ENCODE results near the gene CATSPERD. TPM values are rescaled to one million over a fixed set of nuclear protein-coding genes. Genes with fewer than 3 reads are reported as not detected.

CATSPERD gene
- total RNA-seq, 3 donors from 2014 or later: not detected

- no peak overlapping the region for H3K27ac ChIP-seq
- TF ChIP-seq POLR2AphosphoS5 (IDR thresholded peaks at IDR 0.05): no peak
- H3K9me3 ChIP-seq: no peaks in the 10 kb centered on the region
- H3K4me1 ChIP-seq: peaks cover 0 to 8% of the 10 kb centered on the region in 2 donors
- H3K27me3 ChIP-seq: no peaks in the 10 kb centered on the region
- intact Hi-C loops (cut with DNase I; ENCODE audit: low total_unique reads): no loop called here
- no peaks in the 10 kb centered on the region for H3K36me3 ChIP-seq
- H3K4me3 ChIP-seq: no peak overlapping the region
- no peak for DNase-seq (ENCODE audit: low spot score in 2 of 2)
These were observed 71.8 kb downstream of the CATSPERD start for GRCh38 chr19:5792224-5792623.

GRCh38 chr19:5793188-5793587 is 72.8 kb downstream of the CATSPERD start:
- no peak overlapping the region for H3K4me3 ChIP-seq
- H3K27ac ChIP-seq: no peak overlapping the region
- H3K36me3 ChIP-seq: no peaks in the 10 kb centered on the region
- no peaks in the 10 kb centered on the region for H3K9me3 ChIP-seq
- no peak for DNase-seq (ENCODE audit: low spot score in 2 of 2)
- TF ChIP-seq POLR2A (IDR thresholded peaks at IDR 0.05): no peak
- no peak for TF ChIP-seq POLR2AphosphoS5 (IDR thresholded peaks at IDR 0.05)
- no peak for TF ChIP-seq CTCF (IDR thresholded peaks at IDR 0.05)
- H3K27me3 ChIP-seq: no peaks in the 10 kb centered on the region
- intact Hi-C loops (cut with DNase I; ENCODE audit: low total_unique reads): no loop called here
- H3K4me1 ChIP-seq: peaks cover 0 to 8% of the 10 kb centered on the region in 2 donors

GRCh38 chr19:5795382-5795919 is 75.0 kb downstream of the CATSPERD start:
- Histone ChIP-seq H3K4me3 (no peak overlapping the region), H3K36me3 (no peaks in the 10 kb centered on the region), H3K9me3 (no peaks in the 10 kb centered on the region), H3K4me1 (no peaks in the 10 kb centered on the region), H3K27me3 (no peaks in the 10 kb centered on the region), H3K27ac (no peak overlapping the region)
- intact Hi-C loops (cut with DNase I; ENCODE audit: low total_unique reads): loop anchor here (5.0 kb wide), 1 partner anchor 918 kb away; no protein-coding TSS in a partner anchor
- no peak for DNase-seq (ENCODE audit: low spot score in 2 of 2)
- TF ChIP-seq POLR2A (IDR thresholded peaks at IDR 0.05) (no peak), CTCF (IDR thresholded peaks at IDR 0.05) (no peak), POLR2AphosphoS5 (IDR thresholded peaks at IDR 0.05) (no peak)

GRCh38 chr19:5798244-5798643 is 77.8 kb downstream of the CATSPERD start:
- DNase-seq (ENCODE audit: low spot score in 2 of 2): no peak
- intact Hi-C loops (cut with DNase I; ENCODE audit: low total_unique reads): loop anchor here (5.0 kb wide), 1 partner anchor 921 kb away; no protein-coding TSS in a partner anchor
- TF ChIP-seq POLR2A (IDR thresholded peaks at IDR 0.05) (no peak), CTCF (IDR thresholded peaks at IDR 0.05) (no peak), POLR2AphosphoS5 (IDR thresholded peaks at IDR 0.05) (no peak)
- H3K27me3 ChIP-seq: peaks cover 0 to 6% of the 10 kb centered on the region in 2 donors
- H3K9me3 ChIP-seq: no peaks in the 10 kb centered on the region
- no peak overlapping the region for H3K27ac ChIP-seq
- H3K4me3 ChIP-seq: no peak overlapping the region
- no peaks in the 10 kb centered on the region for H3K36me3 ChIP-seq
- no peaks in the 10 kb centered on the region for H3K4me1 ChIP-seq

- H3K36me3 ChIP-seq: no peaks in the 10 kb centered on the region
- no peak overlapping the region for H3K4me3 ChIP-seq
- H3K4me1 ChIP-seq: no peaks in the 10 kb centered on the region
- intact Hi-C loops (cut with DNase I; ENCODE audit: low total_unique reads): loop anchor here (5.0 to 10.0 kb wide), 2 partner anchors 105 to 922 kb away; partner anchors contain the start of genes NDUFA11 and VMAC
- no peak for TF ChIP-seq POLR2AphosphoS5 (IDR thresholded peaks at IDR 0.05)
- TF ChIP-seq POLR2A (IDR thresholded peaks at IDR 0.05): no peak
- TF ChIP-seq CTCF (IDR thresholded peaks at IDR 0.05): no peak
- H3K9me3 ChIP-seq: no peaks in the 10 kb centered on the region
- H3K27me3 ChIP-seq: peaks cover 0 to 8% of the 10 kb centered on the region in 2 donors
- H3K27ac ChIP-seq: no peak overlapping the region
- DNase-seq (ENCODE audit: low spot score in 2 of 2): no peak
These were observed 79.1 kb downstream of the CATSPERD start for GRCh38 chr19:5799247-5800241.

Data from breast epithelium (tissue), 4 donors.